Vagina (tissue), 2 donors: ENCODE data around the gene GPC5.

Source experiments
- POLR2A ChIP-seq, 2 donors: fragments of 450-650 bp; IDR thresholded peaks; one replicate each; pipeline ENCODE4 v1.6.1; 2017; ENCODE audit warnings: antibody characterized with exemption in 2 of 2, mild to moderate bottlenecking in 2 of 2, moderate library complexity in 2 of 2
- POLR2AphosphoS5 ChIP-seq, 2 donors: sonication (generic); formaldehyde crosslinking; IDR thresholded peaks; one replicate each; pipeline ENCODE4 v1.9.0; 2017; ENCODE audit warnings: antibody characterized with exemption in 2 of 2, mild to moderate bottlenecking in 2 of 2, low read depth in 1 of 2; ENCODE audit not compliant: insufficient read depth in 1 of 2
- TF ChIP-seq, protein P1 (sequence below), 3 experiments: fragments of 450-650 bp in 2 of 3; fragments of 200-600 bp in 1 of 3; sonication (generic) in 1 of 3; IDR thresholded peaks; one replicate each; pipeline ENCODE4 v1.5.1; 2017 to 2019; ENCODE audit warnings: antibody characterized with exemption in 3 of 3, mild to moderate bottlenecking in 2 of 3, moderate library complexity in 2 of 3

DNA sequence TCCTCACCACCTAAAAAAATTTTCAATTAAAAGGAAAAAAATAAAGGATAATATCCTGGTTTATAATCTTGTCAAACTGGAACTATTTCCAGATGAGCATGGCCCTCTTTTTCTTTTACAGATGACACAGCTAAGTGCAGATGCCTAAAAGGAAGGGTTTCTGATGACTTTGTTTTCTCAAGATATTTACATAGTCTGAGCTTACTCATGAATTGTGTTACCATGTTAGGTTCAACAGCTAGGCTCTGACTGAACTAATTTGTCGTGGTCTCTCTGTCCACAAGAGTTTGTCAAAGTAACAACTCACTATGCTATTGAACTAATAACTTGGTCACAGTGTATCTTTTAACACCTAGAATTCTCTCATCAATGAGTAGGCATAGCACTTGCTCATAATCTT is 780.8 kb downstream of the GPC5 start:
- TF ChIP-seq, protein P1, sequence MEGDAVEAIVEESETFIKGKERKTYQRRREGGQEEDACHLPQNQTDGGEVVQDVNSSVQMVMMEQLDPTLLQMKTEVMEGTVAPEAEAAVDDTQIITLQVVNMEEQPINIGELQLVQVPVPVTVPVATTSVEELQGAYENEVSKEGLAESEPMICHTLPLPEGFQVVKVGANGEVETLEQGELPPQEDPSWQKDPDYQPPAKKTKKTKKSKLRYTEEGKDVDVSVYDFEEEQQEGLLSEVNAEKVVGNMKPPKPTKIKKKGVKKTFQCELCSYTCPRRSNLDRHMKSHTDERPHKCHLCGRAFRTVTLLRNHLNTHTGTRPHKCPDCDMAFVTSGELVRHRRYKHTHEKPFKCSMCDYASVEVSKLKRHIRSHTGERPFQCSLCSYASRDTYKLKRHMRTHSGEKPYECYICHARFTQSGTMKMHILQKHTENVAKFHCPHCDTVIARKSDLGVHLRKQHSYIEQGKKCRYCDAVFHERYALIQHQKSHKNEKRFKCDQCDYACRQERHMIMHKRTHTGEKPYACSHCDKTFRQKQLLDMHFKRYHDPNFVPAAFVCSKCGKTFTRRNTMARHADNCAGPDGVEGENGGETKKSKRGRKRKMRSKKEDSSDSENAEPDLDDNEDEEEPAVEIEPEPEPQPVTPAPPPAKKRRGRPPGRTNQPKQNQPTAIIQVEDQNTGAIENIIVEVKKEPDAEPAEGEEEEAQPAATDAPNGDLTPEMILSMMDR (IDR thresholded peaks at IDR 0.05) = no peak
- TF ChIP-seq POLR2A (IDR thresholded peaks at IDR 0.05) (no peak), POLR2AphosphoS5 (IDR thresholded peaks at IDR 0.05; ENCODE audit: insufficient read depth in 1 of 2, low read depth in 1 of 2) (no peak)
